GM19193 (cell line): ENCODE measurements around the gene PSMD10.
A peak's percentile ranks its signal among the peaks of the same experiment; 100 is the strongest.

Source experiments
- POLR2A ChIP-seq: IDR thresholded peaks from 4 replicates; pipeline ENCODE4 v1.6.1; 2011; ENCODE audit not compliant: insufficient read depth, insufficient read length; ENCODE audit errors: extremely low read depth

Gene PSMD10, protein sequence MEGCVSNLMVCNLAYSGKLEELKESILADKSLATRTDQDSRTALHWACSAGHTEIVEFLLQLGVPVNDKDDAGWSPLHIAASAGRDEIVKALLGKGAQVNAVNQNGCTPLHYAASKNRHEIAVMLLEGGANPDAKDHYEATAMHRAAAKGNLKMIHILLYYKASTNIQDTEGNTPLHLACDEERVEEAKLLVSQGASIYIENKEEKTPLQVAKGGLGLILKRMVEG

DNA sequence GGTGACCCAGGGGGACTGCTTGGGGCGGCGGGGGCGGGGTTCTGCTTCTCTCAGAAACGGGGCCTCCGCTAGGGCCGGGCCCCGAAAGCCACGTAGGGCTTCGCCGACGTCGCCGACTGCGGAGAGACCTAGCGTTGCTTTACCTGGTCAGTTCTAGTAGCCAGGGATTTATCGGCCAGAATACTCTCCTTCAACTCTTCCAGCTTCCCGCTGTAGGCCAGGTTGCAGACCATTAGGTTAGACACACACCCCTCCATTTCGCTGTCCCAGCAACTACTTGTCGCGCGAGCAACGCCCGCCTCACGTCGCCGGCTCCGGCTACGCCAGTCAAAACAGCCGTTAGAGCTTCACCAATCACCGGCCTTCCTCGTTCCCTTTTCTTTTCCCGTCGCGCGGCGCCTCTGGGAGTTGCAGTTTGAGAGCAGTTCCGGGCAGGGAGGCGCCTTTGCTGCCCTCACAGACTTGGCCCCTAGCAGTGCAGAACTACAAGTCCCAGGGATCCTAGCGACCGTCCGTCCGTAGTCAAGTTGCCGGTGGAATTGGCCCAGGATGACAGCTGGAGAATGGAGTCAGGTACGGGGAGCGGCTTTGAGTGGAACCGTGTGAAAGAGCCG lies at the start of gene PSMD10, which contains the start of gene ATG4A:
PSMD10 (minus strand) TSS at position 279 of the 614 bp plus-strand sequence; CDS start at position 257, 22 bp downstream.
ATG4A (plus strand) TSS at position 515 of the 614 bp plus-strand sequence; CDS start at position 564, 49 bp downstream.
- TF ChIP-seq POLR2A = peak; percentile 58

DNA sequence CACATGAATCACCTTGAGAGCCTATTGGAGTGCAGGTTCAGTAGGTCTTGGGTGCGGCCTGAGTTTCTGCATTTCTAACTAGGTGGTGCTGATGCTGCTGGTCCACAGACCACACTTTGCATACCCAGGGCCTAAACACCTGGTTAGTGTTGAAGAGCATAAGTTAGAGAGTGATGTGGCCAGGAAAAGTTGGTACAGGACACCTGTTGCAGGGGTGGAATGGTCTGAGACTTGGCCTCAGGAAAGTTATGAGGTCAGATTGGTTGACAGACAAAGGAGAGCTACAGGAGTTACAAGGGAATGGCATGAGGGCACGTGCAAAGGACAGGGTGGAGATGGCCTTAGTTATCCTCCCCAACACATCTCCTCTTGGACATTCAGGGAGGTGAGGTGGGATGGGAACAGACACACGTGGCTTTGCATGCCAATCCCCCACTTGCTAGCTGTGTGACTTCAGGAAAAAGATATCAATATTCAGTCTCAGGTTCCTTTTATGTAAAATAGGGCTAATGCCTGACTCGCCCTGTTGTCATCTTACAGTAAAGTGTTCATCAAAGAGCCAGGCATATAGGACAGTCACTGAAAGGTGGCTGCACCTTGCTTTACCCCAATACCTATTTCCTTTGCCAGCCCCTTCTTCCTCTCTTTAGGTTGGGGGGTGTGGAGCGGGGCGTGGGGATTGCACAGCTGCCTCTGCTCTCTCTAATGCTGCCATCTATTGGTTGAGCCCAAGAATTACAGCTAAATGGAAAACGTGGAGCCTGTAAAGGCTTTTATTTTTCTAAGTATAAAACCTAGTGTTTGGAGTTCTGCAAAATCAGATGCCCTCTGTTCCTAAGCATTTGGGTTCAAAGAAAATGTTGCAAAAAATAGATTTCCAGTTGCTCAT lies 47.7 kb upstream of the PSMD10 start:
- no peak for TF ChIP-seq POLR2A

DNA sequence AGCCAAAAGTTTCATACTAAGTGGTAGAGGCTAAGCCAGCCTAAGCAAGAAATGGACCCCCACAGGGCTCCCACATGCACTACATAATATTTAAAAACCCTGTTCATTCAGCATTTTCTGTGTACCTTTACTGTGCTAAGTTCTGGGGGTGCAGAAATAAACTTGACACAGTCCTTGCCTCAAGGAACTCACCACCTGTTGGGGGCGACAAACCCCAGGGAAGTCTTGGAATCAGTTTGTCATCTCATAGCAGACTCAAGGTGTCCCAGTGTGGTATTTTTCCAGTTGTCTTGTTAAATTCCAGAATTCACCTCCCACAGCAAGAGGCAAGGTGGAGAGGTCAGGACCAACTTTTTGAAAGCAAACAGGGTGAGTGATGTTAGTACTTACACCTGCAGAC lies 43.4 kb upstream of the PSMD10 start:
- no peak for TF ChIP-seq POLR2A

DNA sequence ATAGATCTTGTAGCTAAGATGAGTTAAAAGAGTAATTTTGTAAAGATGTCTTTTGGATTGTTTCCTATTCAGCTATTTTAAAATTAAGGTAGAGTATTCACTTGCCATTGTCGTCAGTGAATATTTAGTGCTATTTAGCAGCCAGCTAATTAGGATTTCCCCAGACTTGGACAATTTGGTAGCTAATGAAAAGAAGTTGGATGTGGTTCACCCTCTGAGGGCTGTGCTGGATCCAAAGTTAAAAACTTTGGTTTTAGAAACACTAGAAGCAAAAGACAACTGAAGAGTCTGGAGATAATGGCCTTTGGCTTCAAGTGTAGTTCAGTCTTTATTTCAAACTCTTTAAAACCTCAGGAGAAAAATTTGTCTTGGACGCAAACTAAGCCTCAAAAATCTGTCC lies 41.5 kb upstream of the PSMD10 start:
- TF ChIP-seq POLR2A = no peak

DNA sequence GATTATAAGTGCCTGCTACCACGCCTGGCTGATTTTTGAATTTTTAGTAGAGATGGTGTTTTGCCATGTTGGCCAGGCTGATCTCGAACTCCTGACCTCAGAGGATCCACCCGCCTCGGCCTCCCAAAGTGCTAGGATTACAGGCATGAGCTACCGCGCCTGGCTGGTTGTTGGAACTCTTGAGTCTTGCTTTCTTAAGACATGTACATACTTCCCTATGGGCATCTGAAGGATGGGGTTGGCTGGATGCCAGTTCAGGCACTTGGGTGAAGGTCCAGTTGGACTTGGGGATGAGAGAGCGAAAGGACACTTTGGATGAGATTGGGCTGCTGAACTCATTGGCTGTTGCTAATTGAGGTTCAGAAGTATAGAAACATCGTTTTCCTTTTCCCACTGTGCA lies 40.7 kb upstream of the PSMD10 start:
- no peak for TF ChIP-seq POLR2A

DNA sequence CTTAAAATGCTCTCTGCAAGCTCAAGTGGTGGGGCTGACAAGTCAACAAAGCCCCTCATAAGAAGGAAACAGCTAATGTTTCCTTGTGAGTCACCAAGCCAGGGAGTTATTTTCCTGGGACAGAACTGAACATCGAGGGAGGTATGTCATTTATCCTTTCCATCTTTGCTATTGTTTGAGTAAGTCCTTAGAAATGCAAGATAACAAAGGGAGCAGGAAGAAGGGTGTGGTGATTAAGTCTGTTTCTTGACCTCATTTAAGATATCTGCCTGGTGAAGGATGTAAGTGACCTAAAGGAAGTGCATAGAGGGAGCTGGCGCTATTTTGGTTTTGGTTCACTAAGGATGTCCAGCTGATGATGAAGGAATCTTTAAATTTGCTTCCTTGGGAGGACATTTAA lies 40.1 kb upstream of the PSMD10 start:
- no peak for TF ChIP-seq POLR2A

DNA sequence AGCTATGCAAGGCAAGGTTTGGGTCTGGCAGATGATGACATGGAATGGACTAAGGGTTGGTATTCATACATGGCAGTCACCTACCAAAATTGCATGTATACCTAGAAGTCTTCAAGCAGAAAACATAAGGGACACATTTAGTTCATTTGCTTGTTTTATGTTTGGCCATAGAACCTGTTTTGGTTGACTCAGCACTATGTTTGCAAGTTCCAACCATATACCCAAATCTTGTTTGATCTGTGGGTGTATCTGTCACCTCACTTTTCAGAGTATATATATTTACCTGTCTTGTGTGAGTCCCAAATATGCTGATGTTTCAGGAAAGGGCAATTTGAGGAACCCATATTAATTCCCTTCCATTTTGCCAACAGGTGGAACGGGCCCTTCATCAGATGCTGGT lies 39.5 kb upstream of the PSMD10 start:
- no peak for TF ChIP-seq POLR2A

DNA sequence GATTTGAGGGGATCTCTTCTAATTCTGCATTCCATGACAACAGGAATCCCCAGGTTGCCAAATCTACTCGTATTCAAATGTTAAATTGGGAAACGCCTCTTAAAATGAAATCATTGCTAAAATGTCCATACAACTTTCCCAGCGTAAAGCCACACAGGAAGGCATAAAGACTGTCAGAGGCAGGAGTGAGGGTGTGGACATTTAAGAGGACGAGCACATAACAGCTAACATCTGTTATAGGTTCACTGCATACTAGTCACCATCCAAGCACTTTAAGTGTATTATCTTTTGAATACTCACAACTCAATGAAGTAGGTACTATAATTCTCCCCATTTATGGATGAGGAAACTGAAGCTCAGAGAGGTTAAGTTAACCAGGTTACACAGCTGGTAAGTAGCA lies 35.8 kb upstream of the PSMD10 start:
- TF ChIP-seq POLR2A = no peak

DNA sequence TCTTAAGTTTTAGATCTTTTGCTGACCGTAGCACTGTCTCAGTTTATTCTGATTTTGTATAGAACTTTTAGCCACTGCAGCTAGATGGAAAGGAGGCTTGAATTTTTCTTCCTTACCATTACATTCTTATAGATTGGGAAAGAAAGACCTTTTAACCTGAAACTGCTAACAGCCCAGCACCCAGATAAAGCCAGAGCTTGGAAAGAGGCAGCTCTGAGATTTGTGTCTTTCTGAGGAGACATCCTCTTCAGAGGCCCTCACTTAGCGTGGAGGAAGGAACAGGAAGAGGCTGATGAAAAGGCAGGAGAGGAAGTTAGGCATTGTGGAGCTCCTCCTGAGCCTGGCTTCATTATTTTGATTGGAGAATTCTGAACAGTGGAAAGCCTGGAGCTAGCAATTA lies 35.3 kb upstream of the PSMD10 start:
- no peak for TF ChIP-seq POLR2A

DNA sequence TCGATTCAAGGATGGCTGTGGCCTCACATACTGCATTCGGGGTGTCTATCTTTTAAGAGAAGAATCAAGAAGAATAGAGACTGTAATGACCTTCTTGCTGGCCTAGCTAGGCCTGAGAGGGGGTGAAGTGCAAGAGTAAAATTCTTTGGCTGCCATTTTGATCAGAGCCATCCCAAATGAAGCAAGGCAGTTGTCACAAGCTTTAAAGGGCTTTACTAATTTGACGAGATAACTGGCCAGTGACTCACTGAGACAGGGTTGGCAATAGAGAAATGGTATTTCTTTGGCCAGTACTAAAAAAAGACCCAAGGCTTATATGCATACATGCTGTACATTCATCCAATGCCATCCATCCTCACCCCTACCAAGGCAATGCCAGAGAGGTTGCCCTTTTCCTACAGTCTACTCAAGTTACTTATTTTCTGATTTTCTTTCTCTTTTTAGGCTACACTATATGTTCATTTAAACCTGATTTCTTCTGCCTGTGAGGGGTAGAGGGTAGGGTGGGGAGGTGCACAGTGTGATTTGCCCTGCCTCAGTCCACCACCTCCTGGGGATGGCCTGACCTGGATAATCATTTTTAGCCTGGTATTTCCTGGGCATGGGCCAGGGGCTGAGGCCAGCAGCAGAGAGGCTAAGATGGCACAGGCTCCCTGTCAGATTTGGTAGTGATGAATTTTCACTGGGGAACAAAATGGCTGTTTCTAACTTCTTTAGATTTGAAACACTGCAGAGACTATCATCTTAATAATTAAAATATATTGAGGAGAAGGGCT lies 32.4 kb upstream of the PSMD10 start:
- no peak for TF ChIP-seq POLR2A

DNA sequence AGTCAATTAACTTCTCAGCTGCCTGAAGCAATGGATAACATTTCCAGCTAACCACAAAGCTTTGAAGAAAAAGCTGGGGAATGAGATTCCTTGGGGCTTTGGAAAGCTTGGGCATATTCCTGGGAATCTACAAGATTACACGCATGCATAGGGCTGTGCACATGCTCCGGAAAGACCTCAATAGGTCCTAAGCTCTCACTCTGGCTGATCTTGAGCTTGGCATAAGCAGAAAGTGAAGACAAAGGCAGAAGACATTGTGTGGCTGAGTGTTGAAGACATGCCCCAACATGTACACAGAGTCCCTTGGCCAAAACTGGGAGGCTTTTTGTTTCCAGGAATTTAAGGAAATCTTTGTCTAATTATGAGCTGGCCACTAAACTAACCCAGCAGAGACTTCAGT lies 31.4 kb upstream of the PSMD10 start:
- no peak for TF ChIP-seq POLR2A

DNA sequence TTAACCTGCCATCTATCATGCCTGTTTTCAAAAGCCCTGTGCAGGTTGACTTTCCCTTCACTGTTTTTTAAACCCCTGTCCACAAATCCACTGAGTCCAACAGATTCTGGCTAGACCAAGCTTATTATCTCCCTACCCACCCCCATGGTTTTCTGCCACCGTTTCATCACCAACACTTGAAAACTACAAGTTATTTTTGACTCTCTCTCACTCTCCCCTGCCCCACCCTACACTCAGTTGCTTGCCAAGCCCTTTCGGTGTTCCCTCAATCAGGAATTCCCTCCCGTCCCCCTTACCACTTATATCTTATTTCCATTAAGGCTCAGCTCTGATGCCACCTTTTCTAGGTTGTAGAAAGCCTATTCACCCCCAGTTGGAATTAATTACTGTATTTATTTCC lies 29.9 kb upstream of the PSMD10 start:
- TF ChIP-seq POLR2A = no peak

DNA sequence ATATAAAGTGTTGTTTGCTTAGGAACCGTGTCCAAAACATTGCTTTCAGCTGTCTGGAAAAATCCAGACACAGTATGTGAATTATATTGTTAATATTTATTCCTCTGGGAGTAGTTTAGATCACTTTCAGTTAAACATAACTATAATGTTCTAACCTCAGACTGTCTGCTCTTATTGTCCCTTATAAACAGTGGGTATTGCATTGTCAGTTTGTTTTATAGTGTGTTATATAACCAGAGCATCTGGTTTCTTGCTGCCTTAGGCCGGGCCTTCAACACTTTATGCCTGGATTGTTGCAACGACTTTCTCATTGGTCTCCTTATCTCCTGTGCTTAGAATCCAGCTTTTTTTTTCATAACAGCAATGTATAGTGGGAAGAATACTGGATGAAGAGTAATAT lies 26.6 kb upstream of the PSMD10 start:
- TF ChIP-seq POLR2A = no peak

DNA sequence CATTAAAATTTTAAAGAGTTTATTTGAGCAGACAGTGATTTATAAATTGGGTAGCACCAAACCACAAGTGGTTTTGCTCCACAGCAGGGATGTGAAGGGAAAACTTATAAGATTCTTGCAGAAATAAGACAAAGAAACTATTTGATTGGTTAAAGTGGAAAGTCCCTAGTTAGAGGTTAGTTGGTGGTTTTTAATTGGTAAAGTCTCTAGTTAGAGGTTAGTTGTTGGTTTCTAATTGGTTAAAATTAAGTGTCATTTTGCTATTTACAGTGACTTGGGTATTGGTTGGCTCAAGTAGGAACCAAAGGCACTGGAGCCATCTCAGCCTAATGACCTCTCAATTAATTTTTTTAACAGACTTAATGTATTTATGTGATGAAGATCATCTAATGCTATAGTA lies 23.2 kb upstream of the PSMD10 start:
- no peak for TF ChIP-seq POLR2A

DNA sequence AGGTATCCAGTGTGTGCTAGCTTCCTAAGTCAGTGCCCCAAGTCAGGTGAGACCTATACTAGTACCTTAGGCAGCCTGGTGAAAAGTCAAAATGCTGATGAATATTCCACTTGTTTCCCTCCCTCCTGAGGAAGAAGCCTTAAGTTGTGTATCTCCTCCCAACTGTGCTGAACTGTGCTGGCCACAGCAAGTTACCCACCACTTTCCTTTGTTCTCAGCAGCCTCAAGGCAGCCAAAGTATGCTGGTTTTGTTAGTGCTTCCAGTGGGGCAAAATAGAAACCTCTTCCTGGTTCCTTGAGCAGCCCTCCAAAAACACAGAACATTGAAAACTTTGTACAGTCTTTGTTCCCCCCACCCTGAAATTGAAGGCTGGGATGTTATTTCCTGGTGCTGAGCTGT lies 14.1 kb upstream of the PSMD10 start:
- TF ChIP-seq POLR2A = no peak
